Activated CD4-positive, alpha-beta memory T cell treated with anti-CD3 and anti-CD28 coated beads for 36 hours (primary cell): ENCODE results near the gene SPATA2L. TPM values are rescaled to one million over a fixed set of nuclear protein-coding genes. Genes with fewer than 3 reads are reported as not detected.
A peak's percentile ranks its signal among the peaks of the same experiment; 100 is the strongest.

ENCODE experiments used
- CTCF ChIA-PET: fragments of 350-600 bp; sonication (Branson Sonifier 250); formaldehyde crosslinking; loops from one replicate; lab custom pipeline; 2021; ENCODE audit warnings: antibody characterized with exemption, inconsistent platforms; lab: Charles Lee
- POLR2A ChIA-PET: fragments of 350-600 bp; sonication (Branson Sonifier 250); formaldehyde crosslinking; loops from one replicate; lab custom pipeline; 2021; ENCODE audit warnings: antibody characterized with exemption; lab: Charles Lee
- DNase-seq: peaks from one replicate; pipeline ENCODE4 v3.0.0-alpha.2; 2020
- H3K27ac Mint-ChIP-seq: one replicate; pipeline ENCODE4 v1.8.0; 2021; ENCODE audit warnings: mixed read lengths
- H3K27me3 Mint-ChIP-seq: one replicate; pipeline ENCODE4 v1.8.0; 2021; ENCODE audit warnings: mixed read lengths
- H3K36me3 Mint-ChIP-seq: one replicate; pipeline ENCODE4 v1.8.0; 2021; ENCODE audit warnings: mixed read lengths
- H3K4me1 Mint-ChIP-seq: one replicate; pipeline ENCODE4 v1.8.0; 2021; ENCODE audit warnings: low read depth, mixed read lengths
- H3K4me3 Mint-ChIP-seq: one replicate; pipeline ENCODE4 v1.8.0; 2021; ENCODE audit warnings: mild to moderate bottlenecking, mixed read lengths
- H3K9me3 Mint-ChIP-seq: one replicate; pipeline ENCODE4 v1.8.0; 2021; ENCODE audit warnings: mixed read lengths
- intact Hi-C: fragments of 100-400 bp; cut with micrococcal nuclease; formaldehyde crosslinking; loops from one replicate; pipeline ENCODE4 v1.15.1; 2023
- total RNA-seq, 2 experiments: library from RNA; stranded (reverse); gene quantifications; one replicate each; pipeline ENCODE4 v1.2.3, GENCODE V29; 2021

Gene SPATA2L
- total RNA-seq, 2 experiments from 2014 or later, result 6.8 to 7.6 TPM

GRCh38 chr16:89727406-89728120 lies 26.1 kb upstream of the SPATA2L start:
- POLR2A ChIA-PET, result no interaction called here
- Mint-ChIP-seq H3K27ac (peak overlapping the region; percentile 28), H3K4me1 (peaks cover 49% of the 10 kb centered on the region), H3K9me3 (no peaks in the 10 kb centered on the region), H3K36me3 (peaks cover 39% of the 10 kb centered on the region), H3K4me3 (no peak overlapping the region), H3K27me3 (no peaks in the 10 kb centered on the region)
- CTCF ChIA-PET, result interaction anchor here (0.6 kb wide), 1 partner anchor 13 kb away, joined by 3 read pairs; no protein-coding TSS in a partner anchor
- DNase-seq, result no peak
- intact Hi-C loops, result no loop called here

GRCh38 chr16:89723279-89724250 lies 22.1 kb upstream of the SPATA2L start:
- CTCF ChIA-PET, result interaction anchor here (0.8 to 2.5 kb wide), 8 partner anchors 14 to 187 kb away, joined by 4 to 27 read pairs (median 4); partner anchors contain the start of gene SPATA2L
- peak; percentile 87 for DNase-seq
- H3K27me3 Mint-ChIP-seq, result no peaks in the 10 kb centered on the region
- H3K9me3 Mint-ChIP-seq, result no peaks in the 10 kb centered on the region
- H3K4me1 Mint-ChIP-seq, result peaks cover 50% of the 10 kb centered on the region
- peak overlapping the region; percentile 87 for H3K4me3 Mint-ChIP-seq
- H3K27ac Mint-ChIP-seq, result peak overlapping the region; percentile 88
- POLR2A ChIA-PET, result interaction anchor here (0.8 to 1.6 kb wide), 7 partner anchors 10 to 150 kb away, joined by 3 to 7 read pairs (median 4); partner anchors contain the start of genes CDK10 and TCF25
- intact Hi-C loops, result loop anchor here (2.0 to 5.0 kb wide), 3 partner anchors 13 to 139 kb away; no protein-coding TSS in a partner anchor
- peaks cover 23% of the 10 kb centered on the region for H3K36me3 Mint-ChIP-seq

- Mint-ChIP-seq H3K9me3 (no peaks in the 10 kb centered on the region), H3K36me3 (peaks cover 24% of the 10 kb centered on the region)
- POLR2A ChIA-PET, result interaction anchor here (0.8 to 0.9 kb wide), 2 partner anchors 22 to 151 kb away, joined by 3 to 4 read pairs; partner anchors contain the start of gene TCF25
Observed at GRCh38 chr16:89722392-89723278, 21.1 kb upstream of the SPATA2L start.

GRCh38 chr16:89721546-89722391 lies 20.3 kb upstream of the SPATA2L start:
- intact Hi-C loops, result loop anchor here (1.0 to 5.0 kb wide), 4 partner anchors 15 to 141 kb away; partner anchors contain the start of gene SPATA2L
- Mint-ChIP-seq H3K27ac (peak overlapping the region; percentile 88), H3K4me3 (peak overlapping the region; percentile 87), H3K36me3 (peaks cover 23% of the 10 kb centered on the region), H3K27me3 (no peaks in the 10 kb centered on the region), H3K9me3 (no peaks in the 10 kb centered on the region), H3K4me1 (peaks cover 38% of the 10 kb centered on the region)
- DNase-seq, result peak; percentile 90
- CTCF ChIA-PET, result interaction anchor here (1.0 to 1.3 kb wide), 2 partner anchors 16 to 139 kb away, joined by 4 read pairs; no protein-coding TSS in a partner anchor
- POLR2A ChIA-PET, result no interaction called here

More at GRCh38 chr16:89722392-89723278, 21.1 kb upstream of the SPATA2L start:
- H3K27ac Mint-ChIP-seq, result peak overlapping the region; percentile 88
- CTCF ChIA-PET, result interaction anchor here (0.8 to 1.3 kb wide), 3 partner anchors 17 to 138 kb away, joined by 4 read pairs; no protein-coding TSS in a partner anchor
- intact Hi-C loops, result loop anchor here (2.0 to 5.0 kb wide), 3 partner anchors 14 to 140 kb away; no protein-coding TSS in a partner anchor
- peak overlapping the region; percentile 87 for H3K4me3 Mint-ChIP-seq
- peak; percentile 83 for DNase-seq
- H3K27me3 Mint-ChIP-seq, result no peaks in the 10 kb centered on the region
- peaks cover 47% of the 10 kb centered on the region for H3K4me1 Mint-ChIP-seq

- H3K9me3 Mint-ChIP-seq, result no peaks in the 10 kb centered on the region
- POLR2A ChIA-PET, result interaction anchor here (1.9 kb wide), 1 partner anchor 18 kb away, joined by 5 read pairs; no protein-coding TSS in a partner anchor
Observed at GRCh38 chr16:89720813-89721545, 19.5 kb upstream of the SPATA2L start, which contains the start of the genes VPS9D1 and ZNF276. TSS of gene VPS9D1 (minus strand) at chr16:89720898. CDS start at chr16:89720861, 37 bp downstream. TSS of gene ZNF276 (plus strand) at chr16:89721537. CDS start at chr16:89721641, 104 bp downstream.

GRCh38 chr16:89720551-89720812 lies 19.0 kb upstream of the SPATA2L start:
- H3K9me3 Mint-ChIP-seq, result no peaks in the 10 kb centered on the region
- peak; percentile 31 for DNase-seq
- H3K4me3 Mint-ChIP-seq, result peak overlapping the region; percentile 70
- H3K36me3 Mint-ChIP-seq, result peaks cover 25% of the 10 kb centered on the region
- ChIA-PET CTCF (interaction anchor here (1.9 to 2.2 kb wide), 2 partner anchors 14 to 20 kb away, joined by 8 read pairs; partner anchors contain the start of gene SPATA2L), POLR2A (interaction anchor here (1.9 kb wide), 1 partner anchor 18 kb away, joined by 5 read pairs; no protein-coding TSS in a partner anchor)
- intact Hi-C loops, result loop anchor here (5.0 kb wide), 2 partner anchors 42 to 142 kb away; no protein-coding TSS in a partner anchor
- no peaks in the 10 kb centered on the region for H3K27me3 Mint-ChIP-seq
- H3K27ac Mint-ChIP-seq, result no peak overlapping the region
- H3K4me1 Mint-ChIP-seq, result peaks cover 38% of the 10 kb centered on the region

More at GRCh38 chr16:89720813-89721545, 19.5 kb upstream of the SPATA2L start, which contains the start of the genes VPS9D1 and ZNF276:
- H3K27ac Mint-ChIP-seq, result peak within 1 kb of the TSS; percentile 88
- no peaks in the 10 kb centered on the region for H3K27me3 Mint-ChIP-seq
- CTCF ChIA-PET, result interaction anchor here (2.2 kb wide), 1 partner anchor 20 kb away, joined by 8 read pairs; the partner anchor contains the start of gene SPATA2L
- peaks cover 38% of the 10 kb centered on the region for H3K4me1 Mint-ChIP-seq
- intact Hi-C loops, result loop anchor here (1.0 to 5.0 kb wide), 3 partner anchors 20 to 141 kb away; partner anchors contain the start of gene SPATA2L
- peaks cover 25% of the 10 kb centered on the region for H3K36me3 Mint-ChIP-seq
- DNase-seq, result peak; percentile 87
- H3K4me3 Mint-ChIP-seq, result peak within 1 kb of the TSS; percentile 87

GRCh38 chr16:89717688-89718505 lies 16.4 kb upstream of the SPATA2L start:
- H3K4me1 Mint-ChIP-seq, result peaks cover 21% of the 10 kb centered on the region
- ChIA-PET POLR2A (no interaction called here), CTCF (interaction anchor here (1.2 to 1.3 kb wide), 2 partner anchors 12 to 18 kb away, joined by 6 read pairs; no protein-coding TSS in a partner anchor)
- peak overlapping the region; percentile 16 for H3K4me3 Mint-ChIP-seq
- H3K27me3 Mint-ChIP-seq, result no peaks in the 10 kb centered on the region
- no peaks in the 10 kb centered on the region for H3K9me3 Mint-ChIP-seq
- no peak overlapping the region for H3K27ac Mint-ChIP-seq
- intact Hi-C loops, result no loop called here
- DNase-seq, result no peak
- H3K36me3 Mint-ChIP-seq, result peaks cover 25% of the 10 kb centered on the region

GRCh38 chr16:89716916-89717687 lies 15.6 kb upstream of the SPATA2L start:
- intact Hi-C loops, result no loop called here
- H3K9me3 Mint-ChIP-seq, result no peaks in the 10 kb centered on the region
- POLR2A ChIA-PET, result no interaction called here
- no peaks in the 10 kb centered on the region for H3K27me3 Mint-ChIP-seq
- H3K27ac Mint-ChIP-seq, result no peak overlapping the region
- peaks cover 19% of the 10 kb centered on the region for H3K36me3 Mint-ChIP-seq
- H3K4me1 Mint-ChIP-seq, result peaks cover 16% of the 10 kb centered on the region
- CTCF ChIA-PET, result interaction anchor here (1.2 to 2.2 kb wide), 3 partner anchors 11 to 17 kb away, joined by 6 to 12 read pairs (median 6); partner anchors contain the start of gene SPATA2L
- H3K4me3 Mint-ChIP-seq, result no peak overlapping the region
- no peak for DNase-seq
